COR-L47 (cell line): ENCODE measurements around the gene ELP5.
"Not testable (repeated sequence)": the region's sequence is repeated elsewhere in the genome, so short reads cannot be mapped to it uniquely, and the experiment has no call there.

Experiments used
- DNase-seq: peaks from one replicate; lab custom pipeline; 2025; lab: John Stamatoyannopoulos, UW

ELP5 gene

GRCh38 chr17:7236808-7237207 is 15.2 kb upstream of the ELP5 start:
- no peak for DNase-seq

GRCh38 chr17:7237266-7237760 is 14.7 kb upstream of the ELP5 start:
- no peak for DNase-seq

GRCh38 chr17:7237761-7238419 is 14.1 kb upstream of the ELP5 start:
- peak; percentile 42 for DNase-seq

GRCh38 chr17:7238420-7239090 is 13.5 kb upstream of the ELP5 start:
- no peak for DNase-seq

GRCh38 chr17:7239091-7240027 is 12.7 kb upstream of the ELP5 start, which contains the start of gene PHF23:
TSS of gene PHF23 (minus strand) at chr17:7239457. CDS start at chr17:7239279, 178 bp downstream.
- peak; percentile 89 for DNase-seq

GRCh38 chr17:7240375-7240774 is 11.6 kb upstream of the ELP5 start:
- DNase-seq = no peak

GRCh38 chr17:7241090-7241733 is 10.8 kb upstream of the ELP5 start:
- no peak for DNase-seq

- peak; percentile 71 for DNase-seq
These were observed 10.0 kb upstream of the ELP5 start, which contains the start of gene GABARAP for GRCh38 chr17:7241783-7242716. TSS of gene GABARAP (minus strand) at chr17:7242449. CDS start at chr17:7242330, 119 bp downstream.

- peak; percentile 87 for DNase-seq
These were observed 9.1 kb upstream of the ELP5 start for GRCh38 chr17:7242717-7243452.

GRCh38 chr17:7243453-7243729 is 8.6 kb upstream of the ELP5 start:
- DNase-seq = no peak

GRCh38 chr17:7243838-7244237 is 8.2 kb upstream of the ELP5 start:
- not testable (repeated sequence) for DNase-seq

GRCh38 chr17:7246779-7247178 is 5.2 kb upstream of the ELP5 start:
- no peak for DNase-seq

GRCh38 chr17:7248796-7249195 is 3.2 kb upstream of the ELP5 start:
- DNase-seq = no peak

- DNase-seq = no peak
These were observed 2.8 kb upstream of the ELP5 start for GRCh38 chr17:7249214-7249613.

GRCh38 chr17:7249830-7250229 is 2.2 kb upstream of the ELP5 start:
- DNase-seq = no peak

GRCh38 chr17:7250695-7251627 is 1.1 kb upstream of the ELP5 start:
- no peak for DNase-seq

GRCh38 chr17:7251661-7252175 is 297 bp upstream of the ELP5 start, which contains the start of gene CTDNEP1:
TSS of gene CTDNEP1 (minus strand) at chr17:7251734. CDS start at chr17:7251296, 438 bp downstream.
- DNase-seq = peak; percentile 86

- DNase-seq = no peak
These were observed 1.1 kb downstream of the ELP5 start for GRCh38 chr17:7253082-7253481.

GRCh38 chr17:7254511-7254910 is 2.5 kb downstream of the ELP5 start:
- DNase-seq = no peak
